Neural crest cell (in vitro differentiated cells): ENCODE results near the gene MYL6B. TPM values are rescaled to one million over a fixed set of nuclear protein-coding genes. Genes with fewer than 3 reads are reported as not detected.

Source experiments
- DNase-seq: peaks from one replicate; pipeline ENCODE4 v3.0.0; 2021; ENCODE audit warnings: low read depth, mixed read lengths, low spot score
- H3K27ac Mint-ChIP-seq: one replicate; pipeline ENCODE4 v1.8.0; 2021; ENCODE audit warnings: mild to moderate bottlenecking, mixed read lengths; ENCODE audit not compliant: unreplicated experiment
- H3K27me3 Mint-ChIP-seq: 2 replicates; pipeline ENCODE4 v1.8.0; 2021; ENCODE audit warnings: low read depth, mild to moderate bottlenecking, mixed read lengths
- H3K36me3 Mint-ChIP-seq: 2 replicates; pipeline ENCODE4 v1.8.0; 2021; ENCODE audit warnings: low read depth, mild to moderate bottlenecking, mixed read lengths
- H3K4me1 Mint-ChIP-seq: 2 replicates; pipeline ENCODE4 v1.8.0; 2021; ENCODE audit warnings: mixed read lengths
- H3K4me3 Mint-ChIP-seq: one replicate; pipeline ENCODE4 v1.8.0; 2021; ENCODE audit warnings: mild to moderate bottlenecking, mixed read lengths
- H3K9me3 Mint-ChIP-seq: 2 replicates; pipeline ENCODE4 v1.8.0; 2021; ENCODE audit warnings: mixed read lengths
- total RNA-seq: library from RNA; stranded (reverse); gene quantifications from 2 replicates; pipeline ENCODE4 v1.2.1, GENCODE V29; 2021
- TF ChIP-seq, protein P1 (sequence below): fragments of 200-600 bp; sonication (generic); conservative IDR thresholded peaks from 2 replicates; pipeline ENCODE4 v1.5.0; 2021; ENCODE audit warnings: antibody characterized with exemption, mild to moderate bottlenecking

The MYL6B gene
- total RNA-seq, 1 donor from 2014 or later, result 178 TPM

DNA sequence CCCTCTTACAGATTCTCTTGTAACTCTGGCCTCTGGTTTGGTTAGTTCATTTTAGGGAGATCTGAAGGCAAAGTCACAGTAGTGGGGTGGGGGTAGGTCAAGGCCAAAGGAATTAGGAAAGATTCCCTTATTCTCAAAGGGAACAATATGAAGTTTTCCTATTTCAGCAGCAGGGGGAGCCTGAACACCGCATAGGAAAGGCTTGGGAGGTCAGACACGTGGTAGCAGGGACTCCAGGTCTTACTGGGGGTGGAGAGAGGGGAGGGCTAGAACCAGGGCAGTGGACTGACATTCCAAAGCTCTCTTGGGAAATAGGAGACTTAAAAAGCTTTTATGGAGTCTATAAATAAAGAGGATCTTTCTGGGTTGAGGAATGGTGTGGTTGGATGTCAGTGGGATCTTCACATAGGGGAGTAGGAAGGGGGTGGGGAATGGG is 33.0 kb upstream of the MYL6B start:
- Mint-ChIP-seq H3K4me1 (peaks cover 31% of the 10 kb centered on the region), H3K36me3 (peaks cover 10% of the 10 kb centered on the region), H3K27ac (peak overlapping the region; percentile 76), H3K27me3 (peaks cover 11% of the 10 kb centered on the region), H3K9me3 (no peaks in the 10 kb centered on the region), H3K4me3 (peak overlapping the region; percentile 97)
- DNase-seq, result peak; percentile 50
- TF ChIP-seq, protein P1, sequence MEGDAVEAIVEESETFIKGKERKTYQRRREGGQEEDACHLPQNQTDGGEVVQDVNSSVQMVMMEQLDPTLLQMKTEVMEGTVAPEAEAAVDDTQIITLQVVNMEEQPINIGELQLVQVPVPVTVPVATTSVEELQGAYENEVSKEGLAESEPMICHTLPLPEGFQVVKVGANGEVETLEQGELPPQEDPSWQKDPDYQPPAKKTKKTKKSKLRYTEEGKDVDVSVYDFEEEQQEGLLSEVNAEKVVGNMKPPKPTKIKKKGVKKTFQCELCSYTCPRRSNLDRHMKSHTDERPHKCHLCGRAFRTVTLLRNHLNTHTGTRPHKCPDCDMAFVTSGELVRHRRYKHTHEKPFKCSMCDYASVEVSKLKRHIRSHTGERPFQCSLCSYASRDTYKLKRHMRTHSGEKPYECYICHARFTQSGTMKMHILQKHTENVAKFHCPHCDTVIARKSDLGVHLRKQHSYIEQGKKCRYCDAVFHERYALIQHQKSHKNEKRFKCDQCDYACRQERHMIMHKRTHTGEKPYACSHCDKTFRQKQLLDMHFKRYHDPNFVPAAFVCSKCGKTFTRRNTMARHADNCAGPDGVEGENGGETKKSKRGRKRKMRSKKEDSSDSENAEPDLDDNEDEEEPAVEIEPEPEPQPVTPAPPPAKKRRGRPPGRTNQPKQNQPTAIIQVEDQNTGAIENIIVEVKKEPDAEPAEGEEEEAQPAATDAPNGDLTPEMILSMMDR, result peak; percentile 80

DNA sequence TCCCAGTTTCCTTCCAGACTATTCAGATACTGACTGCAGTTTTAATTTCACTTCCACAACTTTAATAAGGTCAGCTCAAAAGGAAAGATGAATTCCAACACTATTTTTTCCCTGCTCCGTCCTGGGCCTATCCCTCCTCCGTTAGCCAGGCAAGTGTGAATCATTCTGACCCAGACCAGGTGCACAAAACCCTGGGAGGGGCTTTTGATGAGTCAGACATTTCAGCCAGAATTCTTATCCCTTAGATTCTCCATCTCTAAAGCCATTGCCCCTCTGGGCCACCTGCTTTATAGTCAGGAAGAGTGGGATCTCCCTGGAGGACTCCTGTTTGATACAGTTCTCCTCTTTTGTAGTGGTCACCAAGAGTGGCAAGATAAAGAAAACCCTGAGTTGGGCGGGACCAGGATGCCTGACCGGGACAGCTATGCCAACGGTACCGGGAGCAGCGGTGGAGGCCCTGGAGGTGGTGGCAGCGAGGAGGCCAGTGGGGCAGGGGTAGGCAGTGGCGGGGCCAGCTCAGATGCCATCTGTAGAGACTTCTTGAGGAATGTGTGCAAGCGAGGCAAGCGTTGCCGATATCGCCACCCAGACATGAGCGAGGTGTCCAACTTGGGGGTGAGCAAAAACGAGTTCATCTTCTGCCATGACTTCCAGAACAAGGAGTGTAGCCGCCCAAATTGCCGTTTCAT is 32.1 kb upstream of the MYL6B start:
- Mint-ChIP-seq H3K36me3 (peaks cover 10% of the 10 kb centered on the region), H3K27ac (no peak overlapping the region), H3K4me3 (peak overlapping the region; percentile 52), H3K4me1 (peaks cover 27% of the 10 kb centered on the region), H3K9me3 (no peaks in the 10 kb centered on the region), H3K27me3 (peaks cover 11% of the 10 kb centered on the region)
- no peak for DNase-seq
- TF ChIP-seq, protein P1, result no peak

DNA sequence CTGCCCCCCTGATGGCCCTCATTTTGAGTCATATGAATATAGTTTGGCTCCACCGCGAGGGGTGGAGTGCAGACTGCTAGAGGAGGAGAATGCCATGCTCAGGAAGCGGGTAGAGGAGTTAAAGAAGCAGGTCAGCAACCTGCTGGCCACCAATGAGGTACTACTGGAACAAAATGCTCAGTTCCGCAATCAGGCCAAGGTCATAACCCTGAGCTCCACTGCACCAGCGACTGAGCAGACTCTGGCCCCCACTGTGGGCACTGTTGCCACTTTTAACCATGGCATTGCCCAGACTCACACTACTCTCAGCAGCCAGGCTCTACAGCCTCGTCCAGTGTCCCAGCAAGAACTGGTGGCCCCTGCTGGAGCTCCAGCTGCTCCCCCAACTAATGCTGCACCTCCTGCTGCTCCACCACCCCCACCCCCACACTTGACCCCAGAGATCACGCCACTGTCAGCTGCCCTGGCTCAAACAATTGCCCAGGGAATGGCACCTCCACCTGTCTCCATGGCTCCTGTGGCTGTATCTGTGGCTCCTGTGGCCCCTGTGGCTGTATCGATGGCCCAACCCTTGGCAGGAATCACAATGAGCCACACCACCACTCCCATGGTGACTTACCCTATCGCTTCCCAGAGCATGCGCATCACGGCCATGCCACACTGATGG is 31.1 kb upstream of the MYL6B start:
- no peak for DNase-seq
- Mint-ChIP-seq H3K36me3 (peaks cover 10% of the 10 kb centered on the region), H3K27me3 (peaks cover 11% of the 10 kb centered on the region), H3K9me3 (no peaks in the 10 kb centered on the region), H3K4me3 (peak overlapping the region; percentile 32), H3K4me1 (peaks cover 28% of the 10 kb centered on the region), H3K27ac (no peak overlapping the region)
- TF ChIP-seq, protein P1, result no peak

DNA sequence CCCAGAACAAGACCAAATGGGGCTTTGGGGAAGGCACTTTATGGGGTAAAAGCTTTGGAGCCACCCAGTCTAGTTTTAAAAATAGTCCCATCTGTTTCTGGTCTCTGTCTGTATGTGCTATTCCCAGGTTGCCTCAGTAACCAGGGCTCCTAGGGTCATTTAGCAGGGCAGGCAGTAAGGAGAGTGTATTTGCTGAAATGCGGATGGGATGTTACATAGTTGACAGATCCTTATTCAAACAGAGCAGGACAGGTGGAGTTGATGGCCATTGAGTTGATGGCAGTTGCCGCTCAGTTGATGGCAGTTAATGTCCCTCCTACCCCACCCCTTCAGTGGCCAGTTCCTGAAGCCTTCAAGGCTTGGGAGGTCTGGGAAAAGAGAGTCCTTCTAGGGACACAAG is 29.8 kb upstream of the MYL6B start:
- no peak for DNase-seq
- Mint-ChIP-seq H3K27ac (no peak overlapping the region), H3K36me3 (peaks cover 3% of the 10 kb centered on the region), H3K4me1 (peaks cover 35% of the 10 kb centered on the region), H3K27me3 (peaks cover 7% of the 10 kb centered on the region), H3K9me3 (no peaks in the 10 kb centered on the region), H3K4me3 (peak overlapping the region; percentile 31)
- TF ChIP-seq, protein P1, result no peak

DNA sequence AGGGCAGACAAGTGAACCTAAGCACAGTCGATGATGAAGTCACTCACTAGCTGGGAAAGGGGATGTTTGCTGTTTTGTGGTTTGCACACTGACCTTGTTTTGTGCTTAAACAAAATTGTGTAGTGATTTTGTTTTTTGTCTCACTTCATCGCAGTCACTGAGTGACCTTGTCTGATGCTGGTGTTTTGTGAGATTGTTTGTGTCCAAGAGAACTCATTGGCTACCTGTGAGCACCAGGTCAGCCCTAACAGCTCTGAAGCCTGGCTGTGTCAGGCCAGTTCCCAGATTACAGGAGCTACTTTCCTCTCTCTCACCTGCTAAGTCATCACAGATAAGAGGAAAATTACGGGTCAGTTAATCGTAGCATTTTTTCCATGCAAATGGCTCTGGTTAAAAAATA is 28.3 kb upstream of the MYL6B start:
- Mint-ChIP-seq H3K27ac (no peak overlapping the region), H3K36me3 (no peaks in the 10 kb centered on the region), H3K4me1 (peaks cover 33% of the 10 kb centered on the region), H3K27me3 (peaks cover 3% of the 10 kb centered on the region), H3K4me3 (peak overlapping the region; percentile 11), H3K9me3 (no peaks in the 10 kb centered on the region)
- no peak for DNase-seq
- TF ChIP-seq, protein P1, result no peak
